CD4-positive, alpha-beta T cell treated with Interleukin-21 for 1 hour (primary cell): ENCODE data around the gene SS18L1.

Source experiments
- DNase-seq: peaks from one replicate; pipeline ENCODE4 v3.0.0-alpha.2; 2020

Gene SS18L1

GRCh38 chr20:62230276-62230675 is 86.7 kb downstream of the SS18L1 start:
- DNase-seq: no peak

- no peak for DNase-seq
These were observed 87.1 kb downstream of the SS18L1 start for GRCh38 chr20:62230696-62231095.

- DNase-seq: no peak
These were observed 87.7 kb downstream of the SS18L1 start for GRCh38 chr20:62231292-62231691.
